HEK293 (cell line): ENCODE results near the gene SSH3.

Experiments
- TRIM28 ChIP-seq: IDR thresholded peaks from 2 replicates; pipeline ENCODE4 v1.6.1; 2011; ENCODE audit warnings: low read length, control low read depth, borderline replicate concordance
- ZNF132 ChIP-seq: fragments of 450-650 bp; formaldehyde crosslinking; IDR thresholded peaks from 2 replicates; pipeline ENCODE4 v1.5.1; 2017; ENCODE audit warnings: missing biosample characterization, missing genetic modification characterization, borderline replicate concordance
- ZNF175 ChIP-seq: fragments of 450-650 bp; formaldehyde crosslinking; IDR thresholded peaks from 2 replicates; pipeline ENCODE4 v1.5.1; 2016; ENCODE audit warnings: missing biosample characterization, missing genetic modification characterization
- ZNF274 ChIP-seq, 2 experiments: fragments of 200-500 bp in 1 of 2; fragments of 450-650 bp in 1 of 2; sonication (Bioruptor generic) in 1 of 2; formaldehyde crosslinking in 1 of 2; IDR thresholded peaks; 2 replicates each; pipeline versions ENCODE4 v1.5.1 to v1.6.1; 2014 to 2016; ENCODE audit warnings: borderline replicate concordance in 1 of 2, inconsistent platforms in 1 of 2, low read length in 1 of 2, missing biosample characterization in 1 of 2, missing genetic modification characterization in 1 of 2
- TF ChIP-seq, protein P1 (sequence below): fragments of 450-650 bp; formaldehyde crosslinking; IDR thresholded peaks from 2 replicates; pipeline ENCODE4 v1.5.1; 2016; ENCODE audit warnings: missing biosample characterization, missing genetic modification characterization
- TF ChIP-seq, protein P2 (sequence below): fragments of 450-650 bp; formaldehyde crosslinking; IDR thresholded peaks from 2 replicates; pipeline ENCODE4 v1.5.1; 2016; ENCODE audit warnings: missing biosample characterization, missing genetic modification characterization, low read depth
- TF ChIP-seq, protein P3 (sequence below): fragments of 450-650 bp; formaldehyde crosslinking; conservative IDR thresholded peaks from 2 replicates; pipeline ENCODE4 v1.5.1; 2016; ENCODE audit warnings: low read depth, missing biosample characterization, missing genetic modification characterization

DNA sequence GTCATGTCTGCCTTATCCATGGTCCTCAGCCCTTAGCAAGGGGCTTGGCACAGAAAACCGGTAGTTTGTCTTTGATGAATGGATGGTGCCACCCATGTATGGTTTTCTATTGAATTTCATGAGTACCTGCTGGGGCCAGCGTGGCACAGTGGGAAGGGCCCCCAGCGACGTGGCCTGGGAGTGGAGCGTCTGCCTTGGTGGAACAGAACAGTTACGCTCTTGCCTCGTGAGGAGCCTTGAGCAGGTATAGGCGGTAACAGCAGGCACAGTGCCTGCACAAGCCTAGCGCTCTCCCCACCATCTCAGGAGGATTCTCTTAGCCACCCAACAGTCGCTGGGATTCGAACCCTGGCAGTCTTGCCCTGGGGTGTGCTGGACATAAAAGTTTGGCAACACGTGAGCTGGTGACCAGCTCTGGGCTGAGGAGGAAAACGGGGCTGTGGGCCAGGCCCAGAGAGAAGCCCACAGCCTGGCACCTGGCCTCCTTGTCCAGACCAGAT, 3.0 kb upstream of the SSH3 start:
- TF ChIP-seq, protein P1, sequence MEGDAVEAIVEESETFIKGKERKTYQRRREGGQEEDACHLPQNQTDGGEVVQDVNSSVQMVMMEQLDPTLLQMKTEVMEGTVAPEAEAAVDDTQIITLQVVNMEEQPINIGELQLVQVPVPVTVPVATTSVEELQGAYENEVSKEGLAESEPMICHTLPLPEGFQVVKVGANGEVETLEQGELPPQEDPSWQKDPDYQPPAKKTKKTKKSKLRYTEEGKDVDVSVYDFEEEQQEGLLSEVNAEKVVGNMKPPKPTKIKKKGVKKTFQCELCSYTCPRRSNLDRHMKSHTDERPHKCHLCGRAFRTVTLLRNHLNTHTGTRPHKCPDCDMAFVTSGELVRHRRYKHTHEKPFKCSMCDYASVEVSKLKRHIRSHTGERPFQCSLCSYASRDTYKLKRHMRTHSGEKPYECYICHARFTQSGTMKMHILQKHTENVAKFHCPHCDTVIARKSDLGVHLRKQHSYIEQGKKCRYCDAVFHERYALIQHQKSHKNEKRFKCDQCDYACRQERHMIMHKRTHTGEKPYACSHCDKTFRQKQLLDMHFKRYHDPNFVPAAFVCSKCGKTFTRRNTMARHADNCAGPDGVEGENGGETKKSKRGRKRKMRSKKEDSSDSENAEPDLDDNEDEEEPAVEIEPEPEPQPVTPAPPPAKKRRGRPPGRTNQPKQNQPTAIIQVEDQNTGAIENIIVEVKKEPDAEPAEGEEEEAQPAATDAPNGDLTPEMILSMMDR (tag by site-specific recombination), result no peak
- TF ChIP-seq ZNF175 (tag by site-specific recombination) (no peak), ZNF274 (IDR thresholded peaks at IDR 0.05; ENCODE audit: low read length) (no peak), ZNF274 (tag by site-specific recombination; IDR thresholded peaks at IDR 0.05; ENCODE audit: borderline replicate concordance) (no peak), ZNF132 (tag by site-specific recombination) (no peak), TRIM28 (no peak)
- TF ChIP-seq, protein P2, sequence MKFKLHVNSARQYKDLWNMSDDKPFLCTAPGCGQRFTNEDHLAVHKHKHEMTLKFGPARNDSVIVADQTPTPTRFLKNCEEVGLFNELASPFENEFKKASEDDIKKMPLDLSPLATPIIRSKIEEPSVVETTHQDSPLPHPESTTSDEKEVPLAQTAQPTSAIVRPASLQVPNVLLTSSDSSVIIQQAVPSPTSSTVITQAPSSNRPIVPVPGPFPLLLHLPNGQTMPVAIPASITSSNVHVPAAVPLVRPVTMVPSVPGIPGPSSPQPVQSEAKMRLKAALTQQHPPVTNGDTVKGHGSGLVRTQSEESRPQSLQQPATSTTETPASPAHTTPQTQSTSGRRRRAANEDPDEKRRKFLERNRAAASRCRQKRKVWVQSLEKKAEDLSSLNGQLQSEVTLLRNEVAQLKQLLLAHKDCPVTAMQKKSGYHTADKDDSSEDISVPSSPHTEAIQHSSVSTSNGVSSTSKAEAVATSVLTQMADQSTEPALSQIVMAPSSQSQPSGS (tag by site-specific recombination), result no peak
- TF ChIP-seq, protein P3, sequence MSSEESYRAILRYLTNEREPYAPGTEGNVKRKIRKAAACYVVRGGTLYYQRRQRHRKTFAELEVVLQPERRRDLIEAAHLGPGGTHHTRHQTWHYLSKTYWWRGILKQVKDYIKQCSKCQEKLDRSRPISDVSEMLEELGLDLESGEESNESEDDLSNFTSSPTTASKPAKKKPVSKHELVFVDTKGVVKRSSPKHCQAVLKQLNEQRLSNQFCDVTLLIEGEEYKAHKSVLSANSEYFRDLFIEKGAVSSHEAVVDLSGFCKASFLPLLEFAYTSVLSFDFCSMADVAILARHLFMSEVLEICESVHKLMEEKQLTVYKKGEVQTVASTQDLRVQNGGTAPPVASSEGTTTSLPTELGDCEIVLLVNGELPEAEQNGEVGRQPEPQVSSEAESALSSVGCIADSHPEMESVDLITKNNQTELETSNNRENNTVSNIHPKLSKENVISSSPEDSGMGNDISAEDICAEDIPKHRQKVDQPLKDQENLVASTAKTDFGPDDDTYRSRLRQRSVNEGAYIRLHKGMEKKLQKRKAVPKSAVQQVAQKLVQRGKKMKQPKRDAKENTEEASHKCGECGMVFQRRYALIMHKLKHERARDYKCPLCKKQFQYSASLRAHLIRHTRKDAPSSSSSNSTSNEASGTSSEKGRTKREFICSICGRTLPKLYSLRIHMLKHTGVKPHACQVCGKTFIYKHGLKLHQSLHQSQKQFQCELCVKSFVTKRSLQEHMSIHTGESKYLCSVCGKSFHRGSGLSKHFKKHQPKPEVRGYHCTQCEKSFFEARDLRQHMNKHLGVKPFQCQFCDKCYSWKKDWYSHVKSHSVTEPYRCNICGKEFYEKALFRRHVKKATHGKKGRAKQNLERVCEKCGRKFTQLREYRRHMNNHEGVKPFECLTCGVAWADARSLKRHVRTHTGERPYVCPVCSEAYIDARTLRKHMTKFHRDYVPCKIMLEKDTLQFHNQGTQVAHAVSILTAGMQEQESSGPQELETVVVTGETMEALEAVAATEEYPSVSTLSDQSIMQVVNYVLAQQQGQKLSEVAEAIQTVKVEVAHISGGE (tag by site-specific recombination), result no peak
